Loucy (cell line): ENCODE results near the gene AMZ1.
A peak's percentile ranks its signal among the peaks of the same experiment; 100 is the strongest.

ENCODE experiments used
- H2AFZ ChIP-seq: fragments of 200-600 bp; sonication (generic); 2 replicates; pipeline ENCODE4 v1.6.0; 2016; ENCODE audit warnings: antibody characterized with exemption, mild to moderate bottlenecking, low read length, moderate library complexity
- H3F3A ChIP-seq: fragments of 200-600 bp; 2 replicates; pipeline ENCODE4 v1.6.0; 2016; ENCODE audit warnings: antibody characterized with exemption, low read depth, mild to moderate bottlenecking
- H3K27me3 ChIP-seq: fragments of 200-600 bp; sonication (generic); 2 replicates; pipeline ENCODE4 v1.6.1; 2014; ENCODE audit warnings: low read length, mild to moderate bottlenecking; ENCODE audit not compliant: insufficient read depth, poor library complexity, severe bottlenecking
- H3K36me3 ChIP-seq: fragments of 200-600 bp; sonication (generic); 2 replicates; pipeline ENCODE4 v1.6.1; 2016; ENCODE audit warnings: low read length; ENCODE audit not compliant: insufficient read depth
- H3K4me1 ChIP-seq: fragments of 200-600 bp; sonication (generic); 2 replicates; pipeline ENCODE4 v1.5.1; 2014; ENCODE audit warnings: low read length, mild to moderate bottlenecking; ENCODE audit not compliant: insufficient read depth, poor library complexity, severe bottlenecking
- H3K4me2 ChIP-seq: fragments of 200-600 bp; sonication (generic); 2 replicates; pipeline ENCODE4 v1.6.0; 2014; ENCODE audit warnings: antibody characterized with exemption, low read length, low read depth, mild to moderate bottlenecking; ENCODE audit not compliant: poor library complexity, severe bottlenecking
- H3K4me3 ChIP-seq: fragments of 200-600 bp; sonication (generic); 2 replicates; pipeline ENCODE4 v1.5.1; 2014; ENCODE audit warnings: low read length, mild to moderate bottlenecking, mixed read lengths; ENCODE audit not compliant: poor library complexity, severe bottlenecking
- H3K79me2 ChIP-seq: fragments of 200-600 bp; sonication (generic); 2 replicates; pipeline ENCODE4 v1.6.1; 2014; ENCODE audit warnings: low read length; ENCODE audit not compliant: insufficient read depth
- H3K9ac ChIP-seq: fragments of 200-600 bp; sonication (generic); 2 replicates; pipeline ENCODE4 v1.6.0; 2014; ENCODE audit warnings: mild to moderate bottlenecking, low read depth, low read length, moderate library complexity; ENCODE audit not compliant: poor library complexity, severe bottlenecking
- H3K9me2 ChIP-seq: fragments of 200-600 bp; sonication (generic); replicated peaks from 2 replicates; pipeline ENCODE4 v1.6.1; 2016; ENCODE audit warnings: low read depth, low read length, mixed read lengths
- H3K9me3 ChIP-seq: fragments of 200-600 bp; sonication (generic); 2 replicates; pipeline ENCODE4 v1.6.1; 2014; ENCODE audit warnings: mild to moderate bottlenecking, antibody characterized with exemption, low read length, low read depth; ENCODE audit not compliant: insufficient read depth
- H4K20me1 ChIP-seq: fragments of 200-600 bp; sonication (generic); 2 replicates; pipeline ENCODE4 v1.6.0; 2014; ENCODE audit warnings: antibody characterized with exemption, low read length, mild to moderate bottlenecking; ENCODE audit not compliant: insufficient read depth, poor library complexity, severe bottlenecking
- CTCF ChIP-seq: fragments of 200-600 bp; sonication (generic); conservative IDR thresholded peaks from 2 replicates; pipeline ENCODE4 v1.5.1; 2014; ENCODE audit warnings: mild to moderate bottlenecking, antibody characterized with exemption, low read length
- EZH2phosphoT487 ChIP-seq: fragments of 200-600 bp; IDR thresholded peaks from 2 replicates; pipeline ENCODE4 v1.6.1; 2018; ENCODE audit warnings: antibody characterized with exemption, mild to moderate bottlenecking, moderate library complexity, borderline replicate concordance

The AMZ1 gene

DNA sequence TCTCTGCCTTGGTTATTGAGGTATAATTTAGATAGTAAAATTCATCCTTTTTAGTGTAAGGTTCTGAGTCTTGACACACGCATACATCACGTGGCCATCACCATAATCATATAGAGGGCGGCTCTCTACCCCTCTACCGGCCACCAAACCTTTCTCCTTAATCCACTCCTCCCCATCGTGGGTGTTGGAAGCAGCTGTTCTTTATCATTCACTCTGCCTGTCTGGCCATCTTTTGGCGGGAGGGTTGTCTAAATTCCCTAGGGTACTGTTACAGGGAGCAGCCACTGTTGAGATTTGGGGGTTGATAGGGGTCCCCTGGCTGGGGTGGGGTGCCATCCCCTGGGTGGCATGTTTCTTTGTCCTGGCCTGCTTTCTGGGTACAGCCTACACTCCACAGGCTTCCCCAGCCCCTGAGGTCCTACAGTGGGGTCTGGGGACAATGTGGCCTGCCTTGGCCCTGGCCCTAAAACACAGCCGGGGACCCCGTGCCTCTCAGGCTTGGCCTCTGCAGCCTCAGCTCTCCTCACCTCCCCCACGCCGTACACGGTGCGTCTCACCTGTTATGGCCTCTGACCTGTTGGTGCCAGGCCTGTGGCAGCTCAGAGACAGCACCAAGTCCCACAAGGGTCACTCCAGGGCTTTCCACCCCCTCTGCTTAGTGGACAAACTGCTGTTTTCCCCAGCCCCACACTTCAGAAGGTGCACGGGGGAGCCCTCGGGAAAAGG, 17.5 kb downstream of the AMZ1 start:
- Histone ChIP-seq H2AFZ (no peak overlapping the region), H3K4me3 (no peak overlapping the region), H3K4me1 (peaks cover 75% of the 10 kb centered on the region), H3K27me3 (no peaks in the 10 kb centered on the region), H4K20me1 (no peaks in the 10 kb centered on the region), H3K79me2 (peaks cover 18% of the 10 kb centered on the region; the same call in 1 of the 2 replicates), H3K4me2 (no peak overlapping the region), H3K9me3 (no peaks in the 10 kb centered on the region), H3K36me3 (no peaks in the 10 kb centered on the region), H3F3A (no peaks in the 10 kb centered on the region; the same call in 1 of the 2 replicates), H3K9me2 (no peaks in the 10 kb centered on the region), H3K9ac (peak overlapping the region; percentile 22)
- no peak for TF ChIP-seq EZH2phosphoT487
- no peak for TF ChIP-seq CTCF

- Histone ChIP-seq H3F3A (no peaks in the 10 kb centered on the region; the same call in 1 of the 2 replicates), H3K9me2 (no peaks in the 10 kb centered on the region), H3K4me1 (peaks cover 75% of the 10 kb centered on the region), H3K4me3 (no peak overlapping the region), H3K79me2 (peaks cover 7% of the 10 kb centered on the region; the same call in 1 of the 2 replicates), H3K4me2 (no peak overlapping the region), H3K36me3 (no peaks in the 10 kb centered on the region), H3K9me3 (no peaks in the 10 kb centered on the region), H4K20me1 (no peaks in the 10 kb centered on the region), H2AFZ (no peak overlapping the region), H3K9ac (no peak overlapping the region), H3K27me3 (no peaks in the 10 kb centered on the region)
- TF ChIP-seq EZH2phosphoT487 (no peak), CTCF (no peak)
These were observed 18.7 kb downstream of the AMZ1 start for GRCh38 chr7:2706685-2707126.

- Histone ChIP-seq H3K4me3 (no peak overlapping the region), H3F3A (no peaks in the 10 kb centered on the region; the same call in 1 of the 2 replicates), H3K4me2 (no peak overlapping the region), H3K27me3 (no peaks in the 10 kb centered on the region), H2AFZ (no peak overlapping the region), H4K20me1 (no peaks in the 10 kb centered on the region), H3K9me2 (no peaks in the 10 kb centered on the region), H3K4me1 (peaks cover 75% of the 10 kb centered on the region), H3K79me2 (peaks cover 4% of the 10 kb centered on the region; the same call in 1 of the 2 replicates), H3K36me3 (no peaks in the 10 kb centered on the region), H3K9me3 (no peaks in the 10 kb centered on the region), H3K9ac (peak overlapping the region; percentile 20)
- TF ChIP-seq EZH2phosphoT487 (no peak), CTCF (no peak)
These were observed 19.5 kb downstream of the AMZ1 start for GRCh38 chr7:2707481-2707880.
